NCI-H526 treated with DMSO at 0.1 percent for 48 hours (cell line): ENCODE data around the gene KXD1.

Experiments
- DNase-seq: peaks from one replicate; lab custom pipeline; 2025; lab: John Stamatoyannopoulos, UW

KXD1 gene

DNA sequence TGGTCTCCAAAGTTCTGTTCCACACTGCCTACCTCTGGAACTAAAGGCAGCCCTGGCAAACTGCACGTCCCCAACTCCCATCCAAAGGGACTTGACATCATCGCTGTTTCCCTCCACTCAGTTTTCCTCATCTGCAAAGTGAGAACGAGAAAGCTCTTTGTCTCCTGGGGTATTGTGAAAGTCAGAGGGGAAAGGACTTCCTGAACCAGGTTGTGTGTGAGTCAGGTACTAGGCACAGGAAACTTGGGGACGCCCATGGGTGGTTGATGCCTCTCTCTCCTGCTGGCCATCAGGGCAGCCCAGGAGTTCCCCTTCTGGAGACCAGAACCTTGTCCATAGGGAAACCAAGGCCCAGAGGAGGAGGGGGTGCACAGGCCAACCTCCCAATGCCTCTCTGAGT lies 44.2 kb downstream of the KXD1 start:
- DNase-seq: no peak

- no peak for DNase-seq
Measured at GRCh38 chr19:18603255-18603957, 45.7 kb downstream of the KXD1 start.

- no peak for DNase-seq
Measured at GRCh38 chr19:18603958-18604819, 46.5 kb downstream of the KXD1 start.

DNA sequence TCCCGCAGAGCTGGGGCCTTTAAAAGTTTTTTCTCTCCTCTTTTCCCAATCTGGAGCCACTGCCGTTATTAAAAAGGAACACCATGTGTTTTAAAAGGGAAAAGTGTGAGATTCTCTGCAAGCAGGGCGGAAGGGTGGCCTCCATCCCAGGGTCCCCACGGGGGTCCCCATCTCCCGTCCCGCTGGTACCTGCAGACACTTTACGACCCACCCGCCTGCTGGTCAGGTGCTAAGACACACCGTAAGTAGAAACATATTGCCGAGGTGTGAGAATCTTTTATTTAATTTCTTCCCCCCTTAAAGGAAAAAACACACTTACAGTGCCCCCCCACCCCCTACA lies 47.1 kb downstream of the KXD1 start:
- no peak for DNase-seq

DNA sequence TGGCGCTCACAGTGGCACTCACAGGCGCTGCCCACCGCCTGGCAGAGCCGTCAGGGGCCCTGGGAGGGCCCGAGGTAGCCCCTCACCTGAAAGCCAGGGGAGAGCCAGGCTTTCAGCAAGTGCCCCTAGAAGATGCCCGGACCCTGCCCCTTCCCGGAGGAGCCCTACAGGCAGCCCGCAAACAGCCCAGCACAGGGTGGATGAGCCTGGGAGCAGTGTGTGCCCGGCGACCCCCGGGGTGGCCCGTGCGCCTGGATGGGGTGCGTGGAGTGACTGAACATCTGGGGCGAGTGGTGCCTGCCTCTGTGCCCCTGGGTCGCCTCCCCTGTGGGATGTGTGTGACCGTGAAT lies 47.5 kb downstream of the KXD1 start:
- DNase-seq: no peak

GRCh38 chr19:18605546-18606280 lies 48.0 kb downstream of the KXD1 start:
- no peak for DNase-seq

- no peak for DNase-seq
Measured at GRCh38 chr19:18606281-18607225, 48.9 kb downstream of the KXD1 start, which contains the start of gene CRLF1. CRLF1 (minus strand) TSS chr19:18606799; CDS start chr19:18606656, 143 bp downstream.

DNA sequence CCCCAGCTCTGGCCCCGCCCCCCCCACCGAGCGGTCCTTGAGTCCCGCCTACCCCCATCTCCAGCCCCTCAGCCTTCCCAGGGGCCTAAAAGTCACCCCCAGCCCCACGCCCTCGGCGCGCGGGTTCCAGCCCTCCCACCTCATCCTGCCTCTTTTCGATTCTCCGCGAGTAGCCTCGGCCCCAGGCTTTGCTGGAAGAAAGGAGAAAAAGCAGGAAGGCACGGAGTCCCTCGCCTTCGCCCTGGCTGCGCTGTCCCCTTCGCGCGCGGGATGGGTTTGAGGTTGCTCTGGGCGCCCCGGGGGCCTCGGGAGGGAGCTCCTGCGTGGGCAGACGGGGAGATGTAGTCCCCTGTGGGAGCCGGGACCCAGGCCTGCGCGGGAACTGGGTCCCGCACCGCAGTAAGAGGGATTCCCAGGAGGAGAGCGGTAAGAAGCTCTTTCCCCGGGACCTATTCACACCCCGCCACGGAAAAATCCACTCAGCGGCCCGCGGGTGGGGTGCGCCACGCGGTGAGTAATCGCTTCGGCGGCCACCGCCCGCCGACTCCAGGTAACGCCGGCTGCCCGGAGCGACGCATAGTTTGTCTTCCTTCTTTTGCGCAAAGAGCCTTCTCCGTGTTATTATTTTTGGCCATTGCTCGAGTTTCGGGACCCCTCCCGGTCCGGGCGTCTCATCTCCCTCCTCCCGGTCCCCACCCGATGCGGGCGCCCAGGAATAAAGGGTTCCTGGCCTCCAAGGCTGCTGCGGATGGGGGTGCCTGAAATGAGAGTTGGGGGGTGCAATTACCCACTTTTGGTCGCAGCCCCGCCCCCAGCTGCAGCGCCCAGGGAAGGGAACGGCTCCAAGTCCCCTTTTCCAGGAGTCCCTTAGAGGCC lies 49.8 kb downstream of the KXD1 start:
- DNase-seq: no peak

DNA sequence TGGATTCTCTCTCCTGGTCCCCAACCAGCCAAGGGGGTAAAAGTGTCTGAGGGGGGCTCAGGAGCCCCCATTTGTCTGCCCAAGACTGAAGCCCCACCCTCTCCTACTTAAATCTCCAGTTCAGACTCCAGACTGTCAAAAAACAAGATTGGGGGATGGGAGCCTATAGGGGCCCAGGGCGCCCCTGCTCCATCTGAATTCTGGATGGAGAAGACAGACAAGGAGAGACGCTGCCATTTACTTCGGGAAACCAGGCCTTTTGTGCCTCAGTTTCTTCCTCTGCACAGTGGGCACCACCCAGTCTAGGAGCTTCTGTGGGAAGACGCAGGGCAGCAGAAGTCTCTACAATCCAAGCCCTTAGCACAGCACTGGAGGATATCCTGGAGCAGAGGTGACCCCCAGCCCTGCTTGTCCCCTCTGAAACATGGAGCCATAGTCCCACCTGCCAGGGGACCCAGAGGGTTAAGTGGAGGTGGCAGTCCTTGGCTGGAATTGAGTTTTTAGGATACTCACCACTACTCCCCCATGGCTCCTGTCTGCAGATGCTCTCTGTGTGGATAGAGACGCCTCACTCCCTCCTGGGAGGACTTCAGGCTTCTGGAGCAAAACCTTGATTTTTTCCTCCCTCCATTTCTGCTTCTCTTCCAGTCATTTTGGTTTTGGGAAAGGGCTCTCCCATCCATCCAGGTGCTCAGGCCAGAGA lies 50.6 kb downstream of the KXD1 start:
- DNase-seq: no peak

- no peak for DNase-seq
Measured at GRCh38 chr19:18608805-18609716, 51.4 kb downstream of the KXD1 start.

- DNase-seq: no peak
Measured at GRCh38 chr19:18609717-18610051, 52.0 kb downstream of the KXD1 start.

DNA sequence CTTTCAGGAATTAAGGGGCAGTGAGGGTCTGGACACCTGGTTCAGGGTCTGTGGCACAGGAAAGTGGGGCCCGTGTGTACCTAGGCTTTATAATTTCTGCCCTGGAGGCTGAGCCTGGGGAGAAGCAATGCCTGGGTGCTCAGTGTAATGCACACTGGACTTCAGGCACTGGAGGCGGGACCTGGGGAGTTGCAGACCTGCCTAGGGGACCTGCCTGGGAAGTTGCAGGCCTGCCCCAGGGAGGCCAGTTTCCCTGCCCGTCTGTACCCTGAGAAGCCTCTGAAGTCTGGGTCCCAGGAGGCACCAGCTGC lies 52.5 kb downstream of the KXD1 start:
- no peak for DNase-seq

GRCh38 chr19:18610556-18611326 lies 53.1 kb downstream of the KXD1 start:
- no peak for DNase-seq

GRCh38 chr19:18611327-18612050 lies 53.8 kb downstream of the KXD1 start:
- DNase-seq: no peak

DNA sequence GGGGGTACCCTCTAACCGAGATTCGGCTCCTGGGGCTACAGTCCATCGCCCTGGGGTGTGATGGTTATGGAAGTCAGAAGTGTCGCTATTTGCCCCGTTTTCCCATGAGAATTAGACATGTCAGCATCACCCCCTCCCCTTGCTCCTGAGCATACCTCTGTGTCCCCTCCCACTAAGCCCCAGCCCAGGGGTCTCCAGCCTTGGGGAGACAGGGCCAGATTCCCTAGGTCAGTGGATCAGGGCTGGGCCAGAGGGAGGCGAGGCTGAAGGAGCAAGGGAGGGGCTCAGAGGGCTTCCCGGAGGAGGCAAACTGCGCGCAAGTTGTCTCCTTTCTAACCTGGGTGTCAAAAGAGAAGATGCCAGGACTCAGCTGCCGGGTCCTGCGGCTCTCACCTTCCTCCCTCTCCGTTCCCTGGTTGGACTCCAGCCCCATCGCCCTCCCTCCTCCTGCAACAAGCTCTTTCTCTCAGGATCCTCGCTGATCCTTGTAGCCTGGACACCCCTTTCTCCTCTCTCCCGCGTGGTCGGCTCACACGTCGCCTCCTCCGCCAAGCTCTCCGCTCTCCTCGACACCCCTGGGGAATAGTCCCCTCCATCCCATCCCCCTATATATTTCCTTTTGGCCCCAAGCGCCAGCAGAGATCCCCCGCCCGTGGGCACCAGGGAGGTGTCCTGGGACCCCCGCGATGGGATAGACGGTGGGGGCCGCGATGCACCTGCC lies 54.5 kb downstream of the KXD1 start:
- DNase-seq: no peak

GRCh38 chr19:18612772-18613588 lies 55.3 kb downstream of the KXD1 start, which contains the start of gene TMEM59L:
TMEM59L (plus strand) TSS chr19:18612870; CDS start chr19:18612959, 89 bp downstream.
- DNase-seq: no peak
